SK-N-SH (cell line): ENCODE measurements around the gene FAM177A1. TPM values are rescaled to one million over a fixed set of nuclear protein-coding genes. Genes with fewer than 3 reads are reported as not detected.
"Not testable (repeated sequence)": the region's sequence is repeated elsewhere in the genome, so short reads cannot be mapped to it uniquely, and the experiment has no call there.

Source experiments
- CTCF ChIA-PET: fragments of 300-600, 350-600 bp; formaldehyde crosslinking; extraction: SDS; loops from one replicate; lab custom pipeline; 2021; lab: Yijun Ruan, JAX
- POLR2A ChIA-PET: fragments of 350-600 bp; sonication (Branson Sonifier 250); formaldehyde crosslinking; extraction: SDS; loops from one replicate; lab custom pipeline; 2020; ENCODE audit warnings: antibody characterized with exemption, inconsistent platforms; lab: Yijun Ruan, JAX
- DNase-seq: peaks from one replicate; pipeline ENCODE4 v3.0.0; 2012
- H2AFZ ChIP-seq: fragments of 200-600 bp; sonication (generic); 2 replicates; pipeline ENCODE4 v1.8.1; 2016; ENCODE audit warnings: antibody characterized with exemption, mild to moderate bottlenecking, low read depth
- H3F3A ChIP-seq: fragments of 200-600 bp; sonication (generic); replicated peaks from 2 replicates; pipeline ENCODE3; 2016; ENCODE audit warnings: antibody characterized with exemption, mild to moderate bottlenecking; ENCODE audit not compliant: insufficient read depth
- H3K27ac ChIP-seq, 2 experiments: fragments of 200-500 bp in 1 of 2; fragments of 200-600 bp in 1 of 2; sonication (Bioruptor generic) in 1 of 2; sonication (generic), shearing (Covaris generic) in 1 of 2; 2 replicates each; pipeline versions ENCODE4 v1.5.1 to v1.6.1; 2014 to 2016; ENCODE audit warnings: low read depth in 2 of 2, inconsistent platforms in 1 of 2, low read length in 1 of 2, mild to moderate bottlenecking in 1 of 2, mixed read lengths in 1 of 2
- H3K27me3 ChIP-seq: fragments of 200-600 bp; sonication (generic), shearing (Covaris generic); 2 replicates; pipeline ENCODE4 v1.6.1; 2016; ENCODE audit warnings: mixed run types; ENCODE audit not compliant: insufficient read depth
- H3K36me3 ChIP-seq, 2 experiments: fragments of 200-500 bp in 1 of 2; fragments of 200-600 bp in 1 of 2; sonication (Bioruptor generic) in 1 of 2; sonication (generic) in 1 of 2; replicated peaks in 1 of 2; 2 replicates each; pipeline versions ENCODE3 to v1.5.1; 2014 to 2016; ENCODE audit warnings: low read length in 1 of 2, mild to moderate bottlenecking in 1 of 2; ENCODE audit not compliant: insufficient read depth in 2 of 2, control insufficient read depth in 1 of 2
- H3K4me1 ChIP-seq, 2 experiments: fragments of 200-500 bp in 1 of 2; fragments of 200-600 bp in 1 of 2; sonication (Bioruptor generic) in 1 of 2; sonication (generic), shearing (Covaris generic) in 1 of 2; 2 replicates each; pipeline versions ENCODE4 v1.5.1 to v1.6.1; 2014 to 2016; ENCODE audit warnings: low read depth in 1 of 2, low read length in 1 of 2, mixed run types in 1 of 2; ENCODE audit not compliant: insufficient read depth in 2 of 2, control insufficient read depth in 1 of 2
- H3K4me2 ChIP-seq: fragments of 200-600 bp; sonication (generic), shearing (Covaris generic); 2 replicates; pipeline ENCODE4 v1.6.1; 2017; ENCODE audit warnings: mixed run types
- H3K4me3 ChIP-seq, 2 experiments: fragments of 200-500 bp in 1 of 2; fragments of 200-600 bp in 1 of 2; sonication (Bioruptor generic) in 1 of 2; sonication (generic), shearing (Covaris generic) in 1 of 2; 2 replicates each; pipeline versions ENCODE4 v1.5.1 to v1.8.1; 2014 to 2016; ENCODE audit warnings: low read depth in 2 of 2, inconsistent platforms in 1 of 2, low read length in 1 of 2, mild to moderate bottlenecking in 1 of 2, mixed read lengths in 1 of 2, moderate library complexity in 1 of 2
- H3K79me2 ChIP-seq: fragments of 200-600 bp; sonication (generic); 2 replicates; pipeline ENCODE4 v1.8.1; 2017; ENCODE audit warnings: mild to moderate bottlenecking; ENCODE audit not compliant: insufficient read depth
- H3K9ac ChIP-seq: fragments of 200-600 bp; sonication (generic); 2 replicates; pipeline ENCODE4 v1.6.1; 2017; ENCODE audit warnings: mixed run types
- H3K9me2 ChIP-seq: fragments of 200-600 bp; sonication (generic); 2 replicates; pipeline ENCODE4 v1.6.1; 2017; ENCODE audit warnings: mixed run types
- H3K9me3 ChIP-seq: fragments of 200-600 bp; sonication (generic); 2 replicates; pipeline ENCODE4 v1.6.1; 2017; ENCODE audit warnings: mixed run types, mild to moderate bottlenecking, moderate library complexity
- H4K20me1 ChIP-seq: fragments of 200-600 bp; sonication (generic); 2 replicates; pipeline ENCODE4 v1.6.1; 2017; ENCODE audit warnings: mild to moderate bottlenecking, mixed run types; ENCODE audit not compliant: insufficient read depth
- CHD2 ChIP-seq: fragments of 150-350 bp; IDR thresholded peaks from 2 replicates; pipeline ENCODE4 v1.6.1; 2018; ENCODE audit warnings: low read length; ENCODE audit not compliant: partially characterized antibody
- FOSL2 ChIP-seq: IDR thresholded peaks from 2 replicates; pipeline ENCODE4 v1.4.0; 2012; ENCODE audit warnings: low read depth, mild to moderate bottlenecking, moderate library complexity, borderline replicate concordance
- GABPA ChIP-seq: IDR thresholded peaks from 2 replicates; pipeline ENCODE4 v1.4.0; 2012; ENCODE audit warnings: low read depth, mild to moderate bottlenecking
- GATA2 ChIP-seq: sonication (generic); formaldehyde crosslinking; IDR thresholded peaks from 2 replicates; pipeline ENCODE4 v1.5.0; 2020; ENCODE audit warnings: mild to moderate bottlenecking, missing genetic modification reagents
- IRF3 ChIP-seq: fragments of 150-350 bp; IDR thresholded peaks from 2 replicates; pipeline ENCODE4 v1.6.1; 2016; ENCODE audit warnings: mild to moderate bottlenecking, low read depth, low read length
- JUND ChIP-seq: IDR thresholded peaks from 2 replicates; pipeline ENCODE4 v1.4.0; 2012
- MAX ChIP-seq: IDR thresholded peaks from 2 replicates; pipeline ENCODE4 v1.4.0; 2012; ENCODE audit warnings: low read depth
- MXI1 ChIP-seq: IDR thresholded peaks from 2 replicates; pipeline ENCODE4 v1.6.1; 2012; ENCODE audit warnings: mild to moderate bottlenecking, low read depth, low read length, improper control_type of control experiment
- NRF1 ChIP-seq: IDR thresholded peaks from 2 replicates; pipeline ENCODE4 v1.6.1; 2012; ENCODE audit warnings: low read depth, mild to moderate bottlenecking, low read length
- PBX3 ChIP-seq: IDR thresholded peaks from 2 replicates; pipeline ENCODE4; 2012
- RCOR1 ChIP-seq: fragments of 150-350 bp; IDR thresholded peaks from 2 replicates; pipeline ENCODE4 v1.6.1; 2017; ENCODE audit warnings: antibody characterized with exemption, low read length
- REST ChIP-seq: IDR thresholded peaks from 2 replicates; pipeline ENCODE4 v1.6.1; 2012; ENCODE audit warnings: mild to moderate bottlenecking, low read depth, low read length, moderate library complexity
- RFX5 ChIP-seq: IDR thresholded peaks from 2 replicates; pipeline ENCODE4 v1.6.1; 2012; ENCODE audit warnings: mild to moderate bottlenecking, improper control_type of control experiment, low read length
- TCF12 ChIP-seq: IDR thresholded peaks from 2 replicates; pipeline ENCODE4 v1.4.0; 2012
- WGBS: methylation state at CpG from one replicate; pipeline ENCODE4 v1.1.6; 2017; ENCODE audit warnings: low lambda C conversion rate; 5-methylcytosine and 5-hydroxymethylcytosine counted together
- polyA plus RNA-seq, 3 experiments: library from polyadenylated mRNA; depleted of rRNA; stranded (reverse); fragments of >200 nt; gene quantifications; 2 replicates each; pipeline ENCODE4 v1.2.3, GENCODE V29; 2012

FAM177A1 gene
- polyA plus RNA-seq, 1 of the 3 experiments (the other 2 are of a cell fraction) = 36.7 TPM

- Histone ChIP-seq H3K79me2 (no peaks in the 10 kb centered on the region), H2AFZ (no peak overlapping the region), H3K4me3 (no peak overlapping the region), H3K36me3 (peaks cover 16 to 60% of the 10 kb centered on the region in 2 experiments), H3K27ac (no peak overlapping the region), H3F3A (peaks cover 21% of the 10 kb centered on the region), H3K9ac (no peak overlapping the region), H3K9me2 (no peaks in the 10 kb centered on the region), H3K4me1 (no peaks in the 10 kb centered on the region), H3K4me2 (no peak overlapping the region), H3K27me3 (no peaks in the 10 kb centered on the region), H4K20me1 (no peaks in the 10 kb centered on the region), H3K9me3 (0 out of 2 replicates have a peak, but pooled peaks cover 3% of the 10 kb centered on the region)
- 50% methylated on average over 2 of the region's 2 CpGs for WGBS
- peak; percentile 6 for DNase-seq
- ChIA-PET CTCF (interaction anchor here (0.6 to 1.4 kb wide), 3 partner anchors 15 to 25 kb away, joined by 3 to 4 read pairs (median 3); no protein-coding TSS in a partner anchor), POLR2A (no interaction called here)
- TF ChIP-seq JUND = 0 out of 2 replicates have a peak, but pooled peaks have one; percentile 34
- TF ChIP-seq FOSL2 = peak; percentile 20; the same call in 1 of the 2 replicates
- TF ChIP-seq PBX3 = peak; percentile 10; the same call in 1 of the 2 replicates
- no peak for TF ChIP-seq NRF1
Measured at GRCh38 chr14:35088514-35088913, 42.4 kb downstream of the FAM177A1 start.

GRCh38 chr14:35094645-35095044 is 48.6 kb downstream of the FAM177A1 start:
- H3K4me2 ChIP-seq, H3K27me3 ChIP-seq, H3K79me2 ChIP-seq, POLR2A ChIA-PET, H3K9me2 ChIP-seq, H3F3A ChIP-seq, H3K9me3 ChIP-seq, H3K4me1 ChIP-seq, H2AFZ ChIP-seq, DNase-seq, H3K9ac ChIP-seq, H3K4me3 ChIP-seq, H3K27ac ChIP-seq, H4K20me1 ChIP-seq: not testable (repeated sequence)
- H3K36me3 ChIP-seq = peaks cover 6 to 71% of the 10 kb centered on the region in 2 experiments
- CTCF ChIA-PET = interaction anchor here (1.2 kb wide), 1 partner anchor 424 kb away, joined by 3 read pairs; no protein-coding TSS in a partner anchor
- 90% methylated on average over 6 of the region's 6 CpGs for WGBS

GRCh38 chr14:35107866-35108265 is 61.8 kb downstream of the FAM177A1 start:
- Histone ChIP-seq H3K27me3 (no peaks in the 10 kb centered on the region), H3K9me3 (no peaks in the 10 kb centered on the region), H3K79me2 (peaks cover 4% of the 10 kb centered on the region), H3K4me3 (no peak overlapping the region), H3K9ac (no peak overlapping the region), H3K36me3 (peaks cover 34 to 80% of the 10 kb centered on the region in 2 experiments), H2AFZ (no peak overlapping the region), H3K9me2 (no peaks in the 10 kb centered on the region), H3K27ac (no peak overlapping the region), H3F3A (peaks cover 10% of the 10 kb centered on the region), H4K20me1 (no peaks in the 10 kb centered on the region), H3K4me2 (no peak overlapping the region), H3K4me1 (no peaks in the 10 kb centered on the region)
- DNase-seq = no peak
- ChIA-PET CTCF (no interaction called here), POLR2A (interaction anchor here (0.5 kb wide), 1 partner anchor 9 kb away, joined by 8 read pairs; no protein-coding TSS in a partner anchor)
- TF ChIP-seq GABPA (no peak), IRF3 (no peak), PBX3 (no peak), REST (no peak), RCOR1 (no peak), JUND (no peak), GATA2 (no peak), TCF12 (no peak), RFX5 (no peak), NRF1 (no peak), MXI1 (no peak), MAX (no peak), CHD2 (no peak), FOSL2 (no peak)
